Left cardiac atrium (tissue), 4 donors: ENCODE measurements around the gene TYW1B. TPM values are rescaled to one million over a fixed set of nuclear protein-coding genes. Genes with fewer than 3 reads are reported as not detected.
"Not testable (repeated sequence)": the region's sequence is repeated elsewhere in the genome, so short reads cannot be mapped to it uniquely, and the experiment has no call there.

ENCODE experiments used
- ATAC-seq, 2 donors: fragments of 200-7000 bp; cut with Tn5 transposase; one replicate each; pipeline ENCODE4 v1.9.1; 2020; ENCODE audit warnings: mild to moderate bottlenecking in 2 of 2, moderate library complexity in 2 of 2
- DNase-seq: peaks from one replicate; pipeline ENCODE4 v3.0.0-alpha.2; 2020
- intact Hi-C, 2 donors: fragments of 100-400 bp; cut with DNase I; formaldehyde crosslinking; loops; one replicate each; pipeline versions ENCODE4 v1.14.1 to v1.15.1; 2022 to 2023
- long read RNA-seq: library from polyadenylated mRNA; unstranded; transcript quantifications from one replicate; pipeline ENCODE4 v2.0.0, GENCODE V29; 2021
- total RNA-seq, 2 donors: library from RNA; stranded (reverse); fragmentation: NEBNext Ultra II Directional; extraction: Animal tissue kit (Norgen Biotek cat#: 25700); gene quantifications; one replicate each; pipeline ENCODE4 v1.2.1, GENCODE V29; 2021
- donor health status: DM: no; HTN: yes; CAD: no.
- donor health status: DM: no; HTN: yes; CAD: no; lungs with severe emphysema.
- donor health status: DM: yes; HTN: yes; CAD: no.
- donor health status: Dilated cardiomyopathy.

TYW1B gene, protein sequence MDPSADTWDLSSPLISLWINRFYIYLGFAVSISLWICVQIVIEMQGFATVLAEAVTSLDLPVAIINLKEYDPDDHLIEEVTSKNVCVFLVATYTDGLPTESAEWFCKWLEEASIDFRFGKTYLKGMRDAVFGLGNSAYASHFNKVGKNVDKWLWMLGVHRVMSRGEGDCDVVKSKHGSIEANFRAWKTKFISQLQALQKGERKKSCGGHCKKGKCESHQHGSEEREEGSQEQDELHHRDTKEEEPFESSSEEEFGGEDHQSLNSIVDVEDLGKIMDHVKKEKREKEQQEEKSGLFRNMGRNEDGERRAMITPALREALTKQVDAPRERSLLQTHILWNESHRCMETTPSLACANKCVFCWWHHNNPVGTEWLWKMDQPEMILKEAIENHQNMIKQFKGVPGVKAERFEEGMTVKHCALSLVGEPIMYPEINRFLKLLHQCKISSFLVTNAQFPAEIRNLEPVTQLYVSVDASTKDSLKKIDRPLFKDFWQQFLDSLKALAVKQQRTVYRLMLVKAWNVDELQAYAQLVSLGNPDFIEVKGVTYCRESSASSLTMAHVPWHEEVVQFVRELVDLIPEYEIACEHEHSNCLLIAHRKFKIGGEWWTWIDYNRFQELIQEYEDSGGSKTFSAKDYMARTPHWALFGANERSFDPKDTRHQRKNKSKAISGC
- total RNA-seq: 1 to 10 TPM; 1.4 to 2.8 TPM
- long read RNA-seq: 0 reads

DNA sequence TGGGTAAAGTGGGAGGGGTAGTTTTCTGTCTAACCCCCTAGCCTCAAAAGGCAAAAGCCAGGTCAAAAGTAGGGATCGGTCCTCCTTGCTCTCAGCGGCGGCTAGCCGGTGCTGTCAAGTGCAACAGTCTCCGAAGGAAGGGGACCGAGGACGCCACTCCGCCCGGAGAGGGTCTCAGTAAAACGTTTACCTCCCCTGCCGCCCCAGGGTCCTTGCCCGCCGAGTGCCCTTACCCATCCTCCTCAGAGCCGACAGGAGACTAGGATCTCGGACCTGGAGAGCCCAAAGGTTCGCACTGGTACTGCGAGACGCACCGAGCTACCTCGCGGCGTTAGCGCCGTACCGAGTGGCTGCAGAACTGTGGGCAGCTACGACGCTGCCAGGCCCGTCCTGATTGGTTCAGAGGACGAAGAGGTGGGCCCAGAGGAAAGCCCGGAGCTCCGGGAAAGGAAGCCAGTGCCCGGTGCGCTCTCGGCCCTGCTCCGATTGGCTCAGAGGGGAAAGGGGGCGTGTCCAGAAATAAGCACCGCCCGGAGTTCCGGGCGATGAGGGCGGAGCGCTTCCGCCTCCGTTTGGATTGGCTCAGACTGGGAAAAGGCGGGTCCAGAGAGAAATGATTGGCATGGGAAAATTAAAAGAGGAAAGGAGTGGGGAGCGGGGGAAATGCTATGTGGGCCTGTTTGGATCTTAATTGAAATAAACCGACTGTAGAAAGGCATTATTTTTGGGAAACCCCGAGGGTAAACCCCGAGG lies at the start of gene TYW1B:
TYW1B (minus strand) TSS at position 362 of the 753 bp plus-strand sequence; CDS start at position 237, 125 bp downstream.
- DNase-seq: peak; percentile 97
- peak; percentile 93 to 95 for ATAC-seq
- intact Hi-C loops: loop anchor here in 1 of 2 donors (5.0 kb wide), 1 partner anchor 89 kb away; no protein-coding TSS in a partner anchor

- intact Hi-C loops, DNase-seq, ATAC-seq: not testable (repeated sequence)
Measured at GRCh38 chr7:72867591-72867990, 39.6 kb upstream of the TYW1B start.

DNA sequence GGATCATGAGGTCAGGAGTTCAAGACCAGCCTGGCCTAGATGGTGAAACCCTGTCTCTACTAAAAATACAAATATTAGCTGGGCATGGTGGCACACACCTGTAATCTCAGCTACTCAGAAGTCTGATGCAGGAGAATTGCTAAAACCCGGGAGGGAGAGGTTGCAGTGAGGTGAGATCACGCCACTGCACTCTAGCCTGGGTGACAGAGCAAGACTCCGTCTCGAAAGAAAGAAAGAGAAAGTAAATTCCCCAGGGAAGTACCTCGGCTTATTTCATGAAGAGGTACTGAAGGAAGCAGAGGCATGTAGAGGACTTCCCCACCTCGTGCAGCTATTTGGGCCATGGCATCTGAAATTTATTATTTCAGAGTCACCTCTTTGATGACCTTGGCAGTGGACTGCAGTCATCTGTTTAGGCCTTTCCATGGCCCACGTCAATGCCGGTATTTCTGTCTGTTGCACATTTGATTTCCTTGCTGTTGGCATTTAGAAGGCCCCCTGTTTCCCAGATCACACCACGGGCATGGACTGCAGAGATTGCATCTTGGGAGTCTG lies 30.9 kb upstream of the TYW1B start:
- ATAC-seq, intact Hi-C loops, DNase-seq: not testable (repeated sequence)

- intact Hi-C loops, DNase-seq, ATAC-seq: not testable (repeated sequence)
Measured at GRCh38 chr7:72857925-72858324, 29.9 kb upstream of the TYW1B start.

DNA sequence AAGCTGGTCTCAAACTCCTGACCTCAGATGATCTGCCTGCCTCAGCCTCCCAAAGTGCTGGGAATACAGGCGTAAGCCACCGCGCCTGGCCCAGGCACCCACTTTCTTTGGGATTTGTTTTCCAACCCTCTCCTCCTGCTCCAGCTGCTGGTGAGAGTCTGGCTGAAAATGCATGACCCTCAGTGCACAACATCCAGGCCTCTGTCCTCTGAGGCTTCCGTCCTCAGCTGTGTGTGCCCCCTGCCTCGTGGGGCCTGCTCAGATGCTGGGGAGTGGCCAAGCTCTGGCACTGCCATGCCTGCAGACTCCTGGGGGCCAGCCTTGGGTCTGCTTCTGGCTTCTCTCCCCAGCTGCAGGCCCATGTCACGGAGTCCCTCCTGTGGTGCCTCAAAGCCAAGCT lies 27.3 kb upstream of the TYW1B start:
- DNase-seq, intact Hi-C loops, ATAC-seq: not testable (repeated sequence)

- intact Hi-C loops: not testable (repeated sequence)
Measured at GRCh38 chr7:72852937-72853336, 24.9 kb upstream of the TYW1B start.

DNA sequence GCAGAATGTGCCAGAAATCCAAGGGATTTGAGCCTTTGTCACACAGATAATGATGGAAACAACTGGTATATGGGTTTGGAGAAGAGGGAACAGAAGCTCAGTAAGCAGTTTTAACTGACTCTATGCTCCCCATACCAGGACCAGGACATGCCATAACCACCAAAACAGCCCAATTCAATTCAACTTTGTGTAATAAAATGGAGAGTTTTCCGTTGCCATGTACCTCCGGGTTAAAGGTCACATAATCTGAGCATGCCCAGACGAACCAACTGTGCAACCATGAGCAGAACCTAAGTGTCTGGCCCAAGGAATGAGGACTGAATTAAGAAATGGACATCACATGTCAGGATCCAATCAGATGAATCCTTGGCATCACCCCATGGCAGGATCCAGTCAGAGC lies 22.7 kb upstream of the TYW1B start:
- intact Hi-C loops, DNase-seq, ATAC-seq: not testable (repeated sequence)

More at GRCh38 chr7:72852937-72853336, 24.9 kb upstream of the TYW1B start:
- DNase-seq, ATAC-seq: not testable (repeated sequence)

- ATAC-seq, intact Hi-C loops, DNase-seq: not testable (repeated sequence)
Measured at GRCh38 chr7:72844146-72844545, 16.1 kb upstream of the TYW1B start.

DNA sequence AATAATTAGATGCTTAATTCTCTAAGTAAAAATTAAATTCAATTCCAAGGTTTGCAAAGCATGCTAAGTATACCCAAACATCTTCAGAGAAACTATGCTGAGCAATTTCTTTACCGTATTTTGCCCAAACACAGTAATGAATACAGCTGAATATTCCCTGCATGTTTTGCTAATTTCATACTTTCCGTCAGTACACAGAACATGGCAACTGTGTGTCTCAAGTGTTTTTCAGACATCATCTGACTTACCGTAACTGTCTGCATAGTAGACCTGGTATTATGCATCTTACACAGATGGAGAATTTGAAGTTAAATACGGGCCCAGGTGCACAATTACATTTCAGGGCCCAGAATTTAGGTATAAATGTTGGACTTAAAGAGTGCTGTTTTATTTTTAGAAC lies 15.2 kb upstream of the TYW1B start:
- intact Hi-C loops, ATAC-seq, DNase-seq: not testable (repeated sequence)

GRCh38 chr7:72840966-72841511 lies 13.0 kb upstream of the TYW1B start:
- ATAC-seq, intact Hi-C loops, DNase-seq: not testable (repeated sequence)

DNA sequence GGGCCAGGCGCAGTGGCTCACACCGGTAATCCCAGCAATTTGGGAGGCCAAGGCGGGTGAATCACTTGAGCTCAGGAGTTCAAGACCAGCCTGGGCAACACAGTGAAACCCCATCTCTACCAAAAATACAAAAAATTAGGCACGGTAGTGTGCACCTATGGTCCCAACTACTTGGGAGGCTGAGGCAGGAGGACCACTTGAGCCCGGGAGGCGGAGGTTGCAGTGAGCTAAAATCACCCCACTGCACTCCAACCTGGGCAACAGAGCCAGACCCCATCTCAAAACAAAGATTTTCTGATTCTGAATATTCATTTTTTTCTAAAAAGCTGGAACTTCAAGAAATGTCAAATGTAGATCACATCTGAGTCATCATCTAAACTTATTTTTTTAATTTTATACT lies 10.3 kb upstream of the TYW1B start:
- intact Hi-C loops, DNase-seq, ATAC-seq: not testable (repeated sequence)

GRCh38 chr7:72837291-72837690 lies 9.3 kb upstream of the TYW1B start:
- intact Hi-C loops, ATAC-seq, DNase-seq: not testable (repeated sequence)

GRCh38 chr7:72830567-72830966 lies 2.6 kb upstream of the TYW1B start:
- ATAC-seq, DNase-seq, intact Hi-C loops: not testable (repeated sequence)

- peak; percentile 61 for DNase-seq
- ATAC-seq: peak; percentile 68 to 76
- intact Hi-C loops: loop anchor here in 1 of 2 donors (5.0 kb wide), 1 partner anchor 87 kb away; no protein-coding TSS in a partner anchor
Measured at GRCh38 chr7:72829687-72830354, 1.8 kb upstream of the TYW1B start.

GRCh38 chr7:72829291-72829686 lies 1.3 kb upstream of the TYW1B start:
- ATAC-seq (peak; percentile 87 to 88), DNase-seq (peak; percentile 95)
- intact Hi-C loops: loop anchor here in 1 of 2 donors (5.0 kb wide), 1 partner anchor 88 kb away; no protein-coding TSS in a partner anchor

DNA sequence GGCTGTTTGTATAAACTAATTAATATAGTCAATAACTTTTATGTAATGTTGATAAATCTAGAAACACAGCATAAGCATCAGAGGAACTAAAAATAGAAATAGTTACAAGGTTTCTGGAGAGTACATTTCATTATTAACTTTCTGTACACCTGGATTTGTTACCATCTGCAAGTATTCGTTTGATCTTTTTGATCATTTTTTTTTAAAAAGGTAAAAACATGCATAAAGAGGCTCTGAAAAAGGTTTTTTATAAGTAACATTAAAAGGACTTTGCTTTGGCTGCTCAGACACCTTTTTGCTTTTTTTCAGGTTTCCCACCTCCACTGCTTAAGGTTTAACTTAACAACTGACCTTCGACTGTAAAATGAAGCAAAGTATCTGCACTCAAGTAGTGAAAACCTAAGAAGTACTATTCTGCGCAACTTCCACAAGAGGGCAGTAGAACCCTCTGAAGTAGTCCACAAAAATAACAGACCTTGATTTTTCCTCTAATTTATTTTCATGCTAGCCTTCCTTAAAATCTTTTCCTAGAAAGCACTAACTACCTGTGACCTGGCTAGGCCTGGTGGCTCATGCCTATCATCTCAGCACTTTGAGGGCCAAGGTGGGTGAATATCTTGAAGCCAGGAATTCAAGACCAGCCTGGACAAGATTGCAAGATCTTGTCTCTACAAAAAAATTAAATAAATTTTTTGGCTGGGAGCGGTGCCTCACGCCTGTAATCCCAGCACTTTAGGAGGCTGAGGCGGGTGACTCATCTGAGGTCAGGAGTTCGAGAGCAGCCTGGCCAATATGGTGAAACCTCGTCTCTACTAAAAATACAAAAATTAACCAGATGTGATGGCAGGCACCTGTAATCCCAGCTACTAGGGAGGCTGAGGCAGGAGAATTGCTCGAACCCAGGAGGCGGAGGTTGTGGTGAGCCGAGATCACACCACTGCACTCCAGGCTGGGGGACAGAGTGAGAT lies 4.0 kb downstream of the TYW1B start:
- DNase-seq, intact Hi-C loops, ATAC-seq: not testable (repeated sequence)

DNA sequence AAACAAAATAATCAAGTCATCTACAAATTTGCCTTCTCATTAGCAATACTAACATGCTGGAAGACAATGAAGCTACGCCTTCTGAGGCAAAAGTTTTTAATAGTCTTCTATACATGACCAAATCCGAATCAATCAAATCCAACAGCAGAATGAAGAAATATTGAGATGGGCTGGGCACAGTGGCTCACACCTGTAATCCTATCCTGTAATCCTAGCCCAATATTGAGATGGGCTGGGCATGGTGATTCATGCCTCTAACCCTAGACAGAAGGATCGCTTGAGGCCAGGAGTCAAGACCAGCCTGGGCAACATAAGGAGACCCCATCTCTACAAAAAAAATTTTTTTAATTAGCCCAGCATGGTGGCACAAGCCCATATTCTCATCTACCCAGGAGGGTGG lies 5.5 kb downstream of the TYW1B start:
- ATAC-seq, DNase-seq, intact Hi-C loops: not testable (repeated sequence)
